GM12878 (cell line): Measurements from ENCODE around the gene DMPK. TPM values are rescaled to one million over a fixed set of nuclear protein-coding genes. Genes with fewer than 3 reads are reported as not detected.

Experiments used
- ATAC-seq: fragments of 200-7000 bp; cut with Tn5 transposase; 3 replicates; pipeline ENCODE4 v1.9.1; 2020; ENCODE audit warnings: mild to moderate bottlenecking, moderate library complexity
- BruUV-seq: library from RNA; stranded (reverse); fragments of 400-500 nt; replicated peaks from 2 replicates; lab custom pipeline; 2021; lab: Mats Ljungman, UMichigan
- CTCF ChIA-PET: fragments of 300-600 bp; sonication (Branson Sonifier 250); formaldehyde crosslinking; extraction: SDS; loops from one replicate; lab custom pipeline; 2021; ENCODE audit warnings: inconsistent platforms; lab: Yijun Ruan, JAX
- POLR2A ChIA-PET: fragments of 350-600 bp; formaldehyde crosslinking; extraction: SDS; loops from one replicate; lab custom pipeline; 2021; ENCODE audit warnings: inconsistent platforms; lab: Charles Lee
- RAD21 ChIA-PET: fragments of 300-600 bp; sonication (Branson Sonifier 250); formaldehyde crosslinking; loops from one replicate; lab custom pipeline; 2023; ENCODE audit warnings: antibody characterized with exemption; ENCODE audit not compliant: unreplicated experiment; lab: Charles Lee
- SMC1A ChIA-PET: fragments of 300-600 bp; sonication (Branson Sonifier 250); formaldehyde crosslinking; loops from one replicate; lab custom pipeline; 2023; ENCODE audit not compliant: unreplicated experiment, uncharacterized antibody; lab: Charles Lee
- DNase-seq: peaks from one replicate; pipeline ENCODE4 v3.0.0-alpha.2; 2011; ENCODE audit warnings: low read depth, low spot score
- FAIRE-seq: peaks from 3 replicates; lab custom pipeline; 2011; peaks lifted over from hg19 to GRCh38; lab: Jason Lieb, UNC
- H2AFZ ChIP-seq: 2 replicates; pipeline ENCODE4 v1.6.0; 2011; ENCODE audit warnings: low read depth, low read length, control low read depth; ENCODE audit not compliant: control insufficient read depth
- H3K27ac ChIP-seq: 2 replicates; pipeline ENCODE4 v1.5.1; 2011; ENCODE audit warnings: control low read depth; ENCODE audit not compliant: control insufficient read depth, insufficient read depth
- H3K27me3 ChIP-seq, 2 experiments: replicated peaks in 1 of 2; 2 replicates each; pipeline versions ENCODE4 v1.6.0 to v1.6.1; 2011; ENCODE audit warnings: low read length in 1 of 2; ENCODE audit not compliant: control insufficient read depth in 2 of 2, insufficient read depth in 2 of 2
- H3K36me3 ChIP-seq, 2 experiments: 2 replicates each; pipeline ENCODE4 v1.5.1; 2011; ENCODE audit warnings: low read length in 1 of 2; ENCODE audit not compliant: control insufficient read depth in 2 of 2, insufficient read depth in 2 of 2
- H3K4me1 ChIP-seq: 2 replicates; pipeline ENCODE4 v1.6.1; 2011; ENCODE audit warnings: mild to moderate bottlenecking, low read length, moderate library complexity, mixed read lengths; ENCODE audit not compliant: control insufficient read depth, insufficient read depth
- H3K4me2 ChIP-seq: 2 replicates; pipeline ENCODE4 v1.6.0; 2011; ENCODE audit warnings: control low read depth; ENCODE audit not compliant: control insufficient read depth, insufficient read depth
- H3K4me3 ChIP-seq: fragments of 200-600 bp; sonication (generic); 2 replicates; pipeline ENCODE4 v1.5.1; 2016
- H3K79me2 ChIP-seq: 2 replicates; pipeline ENCODE4 v1.6.0; 2011; ENCODE audit warnings: low read length; ENCODE audit not compliant: control insufficient read depth, insufficient read depth
- H3K9ac ChIP-seq: 2 replicates; pipeline ENCODE4 v1.8.0; 2011; ENCODE audit warnings: low read length, control low read depth, mixed read lengths; ENCODE audit not compliant: control insufficient read depth, insufficient read depth
- H3K9me3 ChIP-seq: replicated peaks from 3 replicates; pipeline ENCODE4 v1.5.1; 2011; ENCODE audit warnings: mild to moderate bottlenecking, low read length; ENCODE audit not compliant: control insufficient read depth, insufficient read depth
- H4K20me1 ChIP-seq: 2 replicates; pipeline ENCODE4 v1.6.0; 2011; ENCODE audit not compliant: control insufficient read depth, insufficient read depth
- BCLAF1 ChIP-seq: fragments of 450-650 bp; IDR thresholded peaks from 2 replicates; pipeline ENCODE4 v1.6.1; 2017; ENCODE audit warnings: antibody characterized with exemption, mild to moderate bottlenecking, moderate library complexity
- CREB1 ChIP-seq: IDR thresholded peaks from 2 replicates; pipeline ENCODE4 v1.6.1; 2012; ENCODE audit warnings: low read depth, mild to moderate bottlenecking, inconsistent platforms
- POLR2A ChIP-seq: IDR thresholded peaks from 2 replicates; pipeline ENCODE4 v1.6.1; 2011; ENCODE audit warnings: low read depth, mild to moderate bottlenecking, low read length
- WGBS: methylation state at CpG from one replicate; pipeline ENCODE4 v1.1.6; 2016; ENCODE audit warnings: low lambda C conversion rate; ENCODE audit not compliant: insufficient replicate concordance, insufficient coverage; ENCODE audit errors: missing lambda C conversion rate; 5-methylcytosine and 5-hydroxymethylcytosine counted together
- in situ Hi-C: fragments of 300-500 bp; cut with MboI; formaldehyde crosslinking; loops from 9 replicates; pipeline ENCODE4 v1.14.3; 2018; ENCODE audit warnings: mixed read lengths
- intact Hi-C: fragments of 100-400 bp; cut with micrococcal nuclease; formaldehyde crosslinking; loops from one replicate; pipeline ENCODE4 v1.14.2; 2022; ENCODE audit not compliant: unreplicated experiment
- polyA plus RNA-seq, 11 experiments: library from polyadenylated mRNA; depleted of rRNA in 4 of 11; unstranded in 6 of 11; stranded (reverse) in 5 of 11; fragments of >200 nt; fragmentation: Nextera tagmentation in 4 of 11; fragmentation: Illumina TruSeq in 1 of 11; extraction: Ambion mirVana in 4 of 11; extraction: Trizol in 1 of 11; gene quantifications; 1 replicate in 1 of 11; 2 replicates in 10 of 11; pipeline versions ENCODE4 v1.2.1 to v1.2.3, GENCODE V29; 2011 to 2016; ENCODE audit warnings: inconsistent platforms in 2 of 11, missing spikeins in 2 of 11, low read depth in 1 of 11
- total RNA-seq, 4 experiments: library from RNA; depleted of rRNA in 3 of 4; stranded (reverse); fragments of >200 nt in 3 of 4; fragmentation: Illumina TruSeq in 1 of 4; extraction: Trizol in 1 of 4; gene quantifications; 2 replicates each; pipeline versions ENCODE4 v1.2.1 to v1.2.3, GENCODE V29; 2013 to 2021

Gene DMPK
- total and polyA plus RNA-seq, 10 of the 15 experiments (the other 5 are each of a cell fraction or from before 2014, with no cell fraction given): 0.60 to 33.6 (median 5.2) TPM

DNA sequence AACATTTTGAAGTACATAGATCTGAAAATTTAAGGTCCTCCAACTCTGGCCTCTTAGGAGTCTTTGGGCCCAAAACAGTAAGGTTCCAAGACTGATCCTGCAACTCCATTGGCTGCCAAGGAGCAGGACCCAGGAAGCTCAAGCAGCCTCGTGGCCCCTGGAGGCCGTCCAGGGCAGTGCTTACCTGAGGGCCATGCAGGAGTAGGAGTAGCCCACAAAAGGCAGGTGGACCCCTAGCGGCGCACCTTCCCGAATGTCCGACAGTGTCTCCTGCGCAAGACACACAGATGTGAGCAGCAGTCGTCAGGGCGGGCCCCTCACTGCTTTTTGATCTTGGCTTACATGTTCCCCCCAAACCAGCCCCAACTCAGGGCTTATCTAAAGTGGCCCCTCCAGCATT is 7.5 kb downstream of the DMPK start:
- in situ Hi-C loops: no loop called here

More for the DNA sequence above, 7.5 kb downstream of the DMPK start:
- H3K79me2 ChIP-seq: no peaks in the 10 kb centered on the region
- FAIRE-seq: no peak
- H3K9me3 ChIP-seq: no peaks in the 10 kb centered on the region
- no peak for DNase-seq
- POLR2A ChIA-PET: interaction anchor here (0.5 kb wide), 1 partner anchor 58 kb away, joined by 6 read pairs; no protein-coding TSS in a partner anchor
- no peak overlapping the region for H2AFZ ChIP-seq
- H3K27me3 ChIP-seq: no peaks in the 10 kb centered on the region
- no peaks in the 10 kb centered on the region for H4K20me1 ChIP-seq
- WGBS: 93% methylated on average over 9 of the region's 9 CpGs
- ATAC-seq: no peak
- no peak overlapping the region for H3K27ac ChIP-seq
- no peak for TF ChIP-seq BCLAF1
- no peak for TF ChIP-seq CREB1
- TF ChIP-seq POLR2A: peak; percentile 45
- TF ChIP-seq, all 136 proteins: peak for 1
- H3K36me3 ChIP-seq: no peaks in the 10 kb centered on the region
- BruUV-seq: no TSS peak
- ChIA-PET SMC1A (no interaction called here), CTCF (no interaction called here), RAD21 (no interaction called here)
- intact Hi-C loops: no loop called here
- H3K9ac ChIP-seq: no peak overlapping the region
- no peak overlapping the region for H3K4me2 ChIP-seq
- H3K4me1 ChIP-seq: peaks cover 9% of the 10 kb centered on the region
- no peak overlapping the region for H3K4me3 ChIP-seq
